ENCODE data around the gene RAX2. TPM values are rescaled to one million over a fixed set of nuclear protein-coding genes. Genes with fewer than 3 reads are reported as not detected.

RAX2 gene
- total and polyA plus RNA-seq, 2 of the 8 experiments (the other 6 are each of a cell fraction or from before 2014, with no cell fraction given), result 0.08 TPM; not detected in 1

GRCh38 chr19:3766520-3766919, 5.5 kb downstream of the RAX2 start:
- ChIA-PET CTCF (ENCODE audit: partially characterized antibody) (interaction anchor here (0.6 to 0.7 kb wide), 2 partner anchors 30 to 74 kb away, joined by 3 read pairs; no protein-coding TSS in a partner anchor), POLR2A (ENCODE audit: partially characterized antibody) (interaction anchor here (1.3 kb wide), 1 partner anchor 17 kb away, joined by 4 read pairs; no protein-coding TSS in a partner anchor)
- Histone ChIP-seq H2BK120ac (replicated peaks; ENCODE audit: low read depth, low read length) (no peak overlapping the region), H3K23me2 (ENCODE audit: low read depth, low read length) (no peaks in the 10 kb centered on the region; the same call in 1 of the 2 replicates), H3K27ac (ENCODE audit: low read depth, low read length) (no peak overlapping the region), H3K23ac (ENCODE audit: insufficient read length) (no peak overlapping the region), H3K79me2 (ENCODE audit: control insufficient read depth in 1 of 2, insufficient read depth in 2 of 2, low read length in 2 of 2) (peaks cover 0 to 2% of the 10 kb centered on the region in 2 experiments; a peak in 1 of 4 replicates), H2AK5ac (ENCODE audit: low read depth, low read length) (no peak overlapping the region), H3K56ac (replicated peaks; ENCODE audit: insufficient read length, low read depth, low read length) (no peak overlapping the region), H2BK20ac (ENCODE audit: low read length) (no peak overlapping the region), H2BK12ac (ENCODE audit: low read depth, low read length) (no peak overlapping the region), H4K20me1 (replicated peaks in 1 of 2; ENCODE audit: control insufficient read depth in 1 of 2, insufficient read depth in 2 of 2, low read length in 2 of 2) (peaks cover 0 to 11% of the 10 kb centered on the region in 2 experiments), H3K27me3 (replicated peaks in 1 of 4; ENCODE audit: control insufficient read depth in 3 of 4, extremely low read depth in 1 of 4, insufficient read depth in 3 of 4, low read length in 3 of 4) (no peaks in the 10 kb centered on the region), H3K79me1 (ENCODE audit: low read depth, low read length) (0 out of 2 replicates have a peak, but pooled peaks cover 3% of the 10 kb centered on the region), H2BK15ac (ENCODE audit: low read length) (no peak overlapping the region), H3K4me1 (replicated peaks in 1 of 4; ENCODE audit: control insufficient read depth in 3 of 4, insufficient read depth in 4 of 4, low read length in 3 of 4) (peaks cover 0 to 4% (median 1%) of the 10 kb centered on the region in 4 experiments; a peak in 2 of 7 replicates), H2AFZ (ENCODE audit: low read length) (no peak overlapping the region), H3K4me3 (ENCODE audit: extremely low read depth in 1 of 4, insufficient read depth in 2 of 4, low read depth in 3 of 4, low read length in 4 of 4) (no peak overlapping the region), H3K14ac (ENCODE audit: insufficient read length) (no peak overlapping the region), H2BK5ac (ENCODE audit: low read depth, low read length) (no peak overlapping the region), H4K8ac (ENCODE audit: extremely low read depth, insufficient read depth, low read length) (no peak overlapping the region), H3K9me3 (ENCODE audit: insufficient read depth in 2 of 2, low read depth in 1 of 2, low read length in 1 of 2) (no peaks in the 10 kb centered on the region), H4K5ac (ENCODE audit: insufficient read length, low read depth, low read length) (no peak overlapping the region), H4K91ac (replicated peaks; ENCODE audit: insufficient read length, low read length) (no peak overlapping the region), H3K18ac (ENCODE audit: extremely low read depth, low read length) (no peak overlapping the region), H3K9ac (replicated peaks in 1 of 4; ENCODE audit: extremely low read depth in 1 of 4, low read depth in 3 of 4, low read length in 3 of 4) (no peak overlapping the region), H3K4ac (replicated peaks; ENCODE audit: insufficient read length, low read depth, low read length) (no peak overlapping the region), H3K36me3 (ENCODE audit: control insufficient read depth in 2 of 4, insufficient read depth in 4 of 4, low read length in 3 of 4) (peaks cover 0 to 8% (median 3%) of the 10 kb centered on the region in 4 experiments; a peak in 6 of 8 replicates), H3K4me2 (ENCODE audit: insufficient read depth in 1 of 2, low read depth in 2 of 2, low read length in 2 of 2) (no peak overlapping the region)
- no peak for DNase-seq (ENCODE audit: low read depth in 1 of 2, low spot score in 2 of 2)
- no peak for FAIRE-seq
- 82% methylated on average over 7 of the region's 7 CpGs; no CpG with 5 or more reads in 1 of the 2 experiments for WGBS, 2 experiments (ENCODE audit: extremely low coverage in 1 of 2, insufficient coverage in 1 of 2, insufficient read length in 1 of 2, insufficient replicate concordance in 2 of 2, low coverage in 1 of 2, low lambda C conversion rate in 2 of 2, missing lambda C conversion rate in 1 of 2)
- TF ChIP-seq CBX5 (IDR thresholded peaks at IDR 0.05; ENCODE audit: low read depth, low read length), result no peak
- no peak for TF ChIP-seq KDM1A (IDR thresholded peaks at IDR 0.05; ENCODE audit: borderline replicate concordance, low read length)
- no peak for TF ChIP-seq JUND (IDR thresholded peaks at IDR 0.05; ENCODE audit: low read length)
- TF ChIP-seq BRCA1 (IDR thresholded peaks at IDR 0.05; ENCODE audit: low read depth, low read length), result no peak
- TF ChIP-seq, protein P1, sequence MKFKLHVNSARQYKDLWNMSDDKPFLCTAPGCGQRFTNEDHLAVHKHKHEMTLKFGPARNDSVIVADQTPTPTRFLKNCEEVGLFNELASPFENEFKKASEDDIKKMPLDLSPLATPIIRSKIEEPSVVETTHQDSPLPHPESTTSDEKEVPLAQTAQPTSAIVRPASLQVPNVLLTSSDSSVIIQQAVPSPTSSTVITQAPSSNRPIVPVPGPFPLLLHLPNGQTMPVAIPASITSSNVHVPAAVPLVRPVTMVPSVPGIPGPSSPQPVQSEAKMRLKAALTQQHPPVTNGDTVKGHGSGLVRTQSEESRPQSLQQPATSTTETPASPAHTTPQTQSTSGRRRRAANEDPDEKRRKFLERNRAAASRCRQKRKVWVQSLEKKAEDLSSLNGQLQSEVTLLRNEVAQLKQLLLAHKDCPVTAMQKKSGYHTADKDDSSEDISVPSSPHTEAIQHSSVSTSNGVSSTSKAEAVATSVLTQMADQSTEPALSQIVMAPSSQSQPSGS (IDR thresholded peaks at IDR 0.05; ENCODE audit: low read length), result no peak
- no peak for TF ChIP-seq KDM4A (IDR thresholded peaks at IDR 0.05; ENCODE audit: low read depth, low read length, severe bottlenecking)
- TF ChIP-seq RXRA (IDR thresholded peaks at IDR 0.05; ENCODE audit: insufficient read depth, low read depth, low read length), result no peak
- no peak for TF ChIP-seq TEAD4 (IDR thresholded peaks at IDR 0.05; ENCODE audit: low read depth, low read length)
- TF ChIP-seq RNF2 (IDR thresholded peaks at IDR 0.05; ENCODE audit: borderline replicate concordance, low read depth, low read length, missing control alignments, poor library complexity, severe bottlenecking), result no peak
- TF ChIP-seq CTBP2 (IDR thresholded peaks at IDR 0.05; ENCODE audit: borderline replicate concordance, insufficient read depth, insufficient read length, low read length), result no peak
- TF ChIP-seq, protein P2, sequence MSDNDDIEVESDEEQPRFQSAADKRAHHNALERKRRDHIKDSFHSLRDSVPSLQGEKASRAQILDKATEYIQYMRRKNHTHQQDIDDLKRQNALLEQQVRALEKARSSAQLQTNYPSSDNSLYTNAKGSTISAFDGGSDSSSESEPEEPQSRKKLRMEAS (IDR thresholded peaks at IDR 0.05), result no peak
